ENCODE results near the gene MATCAP1. TPM values are rescaled to one million over a fixed set of nuclear protein-coding genes. Genes with fewer than 3 reads are reported as not detected.

The MATCAP1 gene
- total RNA-seq, 3 donors from 2014 or later = 10.9 to 13.4 (median 11.6) TPM

- no peak for DNase-seq (ENCODE audit: low spot score in 2 of 2)
- H3K36me3 ChIP-seq = no peaks in the 10 kb centered on the region
- H3K4me3 ChIP-seq = peak overlapping the region; percentile 37 to 75 (median 59)
- intact Hi-C loops (cut with DNase I; ENCODE audit: low total_unique reads) = loop anchor here (10.0 kb wide), 1 partner anchor 241 kb away; the partner anchor contains the start of gene ZDHHC1
- H3K27ac ChIP-seq = peak overlapping the region; percentile 89 to 96
- H3K9me3 ChIP-seq = no peaks in the 10 kb centered on the region
- TF ChIP-seq POLR2A (IDR thresholded peaks at IDR 0.05) = no peak
- H3K27me3 ChIP-seq = no peaks in the 10 kb centered on the region
- peaks cover 5 to 16% of the 10 kb centered on the region in 2 donors for H3K4me1 ChIP-seq
Observed at GRCh38 chr16:67173323-67173722, 10.4 kb downstream of the MATCAP1 start.

DNA sequence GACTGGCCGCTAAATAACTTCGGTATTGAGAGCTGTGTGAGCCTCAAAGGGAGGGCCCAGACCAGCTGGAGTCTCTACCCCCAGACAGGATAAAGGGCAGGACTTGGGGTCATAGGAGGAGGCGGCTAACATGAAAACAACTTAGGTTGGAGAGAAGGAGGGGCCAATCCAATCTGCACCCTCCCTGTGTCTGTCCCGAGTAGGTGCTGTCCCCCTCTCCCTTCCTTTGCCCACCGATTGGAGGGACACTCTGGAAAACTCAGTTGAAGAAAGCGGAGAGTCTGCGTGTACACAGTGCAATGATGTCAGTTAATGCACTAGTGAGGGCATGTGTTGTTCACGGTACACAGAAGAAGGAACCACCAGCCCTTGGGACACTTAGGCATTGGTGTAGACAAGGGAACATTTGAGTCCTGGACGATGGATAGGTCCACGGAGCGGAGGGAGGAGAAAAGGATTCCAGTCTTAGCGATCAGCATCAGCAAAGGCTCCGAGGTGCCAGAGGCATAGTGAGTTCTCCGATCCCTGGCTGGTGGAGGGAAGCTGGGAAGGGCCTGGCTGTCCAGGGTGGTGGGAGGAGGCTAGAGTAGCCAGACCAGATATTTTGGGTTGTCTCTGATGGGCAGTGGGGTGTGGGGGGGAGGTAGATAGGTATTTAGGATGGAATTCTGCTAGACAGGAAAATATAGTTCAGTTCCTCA is 12.7 kb downstream of the MATCAP1 start:
- Histone ChIP-seq H3K9me3 (no peaks in the 10 kb centered on the region), H3K36me3 (no peaks in the 10 kb centered on the region), H3K4me3 (peak overlapping the region; percentile 41 to 76 (median 57)), H3K27ac (peak overlapping the region; percentile 95), H3K4me1 (peaks cover 5 to 11% of the 10 kb centered on the region in 2 donors), H3K27me3 (no peaks in the 10 kb centered on the region)
- DNase-seq (ENCODE audit: low spot score in 2 of 2) = no peak
- intact Hi-C loops (cut with DNase I; ENCODE audit: low total_unique reads) = loop anchor here (10.0 kb wide), 1 partner anchor 244 kb away; the partner anchor contains the start of gene ZDHHC1
- TF ChIP-seq POLR2AphosphoS5 (IDR thresholded peaks at IDR 0.05) = peak in 1 of 3 donors; percentile 18
- no peak for TF ChIP-seq POLR2A (IDR thresholded peaks at IDR 0.05)
- TF ChIP-seq, protein P1, sequence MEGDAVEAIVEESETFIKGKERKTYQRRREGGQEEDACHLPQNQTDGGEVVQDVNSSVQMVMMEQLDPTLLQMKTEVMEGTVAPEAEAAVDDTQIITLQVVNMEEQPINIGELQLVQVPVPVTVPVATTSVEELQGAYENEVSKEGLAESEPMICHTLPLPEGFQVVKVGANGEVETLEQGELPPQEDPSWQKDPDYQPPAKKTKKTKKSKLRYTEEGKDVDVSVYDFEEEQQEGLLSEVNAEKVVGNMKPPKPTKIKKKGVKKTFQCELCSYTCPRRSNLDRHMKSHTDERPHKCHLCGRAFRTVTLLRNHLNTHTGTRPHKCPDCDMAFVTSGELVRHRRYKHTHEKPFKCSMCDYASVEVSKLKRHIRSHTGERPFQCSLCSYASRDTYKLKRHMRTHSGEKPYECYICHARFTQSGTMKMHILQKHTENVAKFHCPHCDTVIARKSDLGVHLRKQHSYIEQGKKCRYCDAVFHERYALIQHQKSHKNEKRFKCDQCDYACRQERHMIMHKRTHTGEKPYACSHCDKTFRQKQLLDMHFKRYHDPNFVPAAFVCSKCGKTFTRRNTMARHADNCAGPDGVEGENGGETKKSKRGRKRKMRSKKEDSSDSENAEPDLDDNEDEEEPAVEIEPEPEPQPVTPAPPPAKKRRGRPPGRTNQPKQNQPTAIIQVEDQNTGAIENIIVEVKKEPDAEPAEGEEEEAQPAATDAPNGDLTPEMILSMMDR (IDR thresholded peaks at IDR 0.05) = no peak

DNA sequence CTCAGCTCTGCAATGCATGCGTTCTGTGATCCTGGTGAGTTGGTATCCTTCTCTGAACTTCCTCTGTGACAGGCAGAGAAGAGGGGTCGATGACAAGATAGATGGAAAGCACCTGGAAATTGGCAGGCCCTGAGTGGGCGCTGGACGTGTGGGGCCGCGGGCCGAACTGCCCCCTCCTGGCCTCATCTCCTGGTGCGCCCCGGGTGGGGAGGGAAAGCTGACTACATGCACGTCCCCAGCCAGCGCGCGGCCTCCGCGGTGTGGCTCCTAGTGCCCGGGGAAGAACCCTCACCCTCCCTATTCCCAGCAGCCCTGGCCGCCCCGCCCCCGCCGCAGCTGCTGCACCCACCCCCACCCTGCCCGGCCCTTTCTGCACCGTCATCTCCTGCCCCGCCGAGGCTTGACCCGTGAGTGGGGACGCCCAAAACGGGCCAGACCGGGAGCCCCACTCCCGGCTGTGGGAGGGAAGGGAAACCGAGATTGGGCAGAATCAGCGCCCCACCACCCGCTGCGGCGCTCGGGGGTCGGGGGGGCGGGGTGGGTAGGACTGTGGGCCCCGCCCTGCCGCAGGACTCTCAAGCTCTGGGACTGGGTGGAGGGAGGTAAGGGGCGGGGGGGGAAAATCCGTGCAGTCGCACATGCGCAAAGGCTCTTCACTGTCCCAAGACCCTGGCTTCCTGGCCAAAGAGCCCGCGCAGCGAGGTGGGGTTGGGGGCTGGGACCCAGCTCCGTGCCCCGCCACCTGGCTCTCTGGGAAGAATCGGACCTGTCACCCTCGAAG is 13.4 kb downstream of the MATCAP1 start, which contains the start of gene NOL3:
TSS of gene NOL3 (plus strand) at position 371 of the 781 bp plus-strand sequence.
- peak within 1 kb of the TSS; percentile 41 to 76 (median 57) for H3K4me3 ChIP-seq
- peak; percentile 76 to 84 for DNase-seq (ENCODE audit: low spot score in 2 of 2)
- intact Hi-C loops (cut with DNase I; ENCODE audit: low total_unique reads) = loop anchor here (10.0 kb wide), 1 partner anchor 244 kb away; the partner anchor contains the start of gene ZDHHC1
- TF ChIP-seq POLR2A (IDR thresholded peaks at IDR 0.05) (no peak), POLR2AphosphoS5 (IDR thresholded peaks at IDR 0.05) (peak; percentile 19 to 49 (median 22))
- H3K9me3 ChIP-seq = no peaks in the 10 kb centered on the region
- peak within 1 kb of the TSS; percentile 95 for H3K27ac ChIP-seq
- peaks cover 5 to 11% of the 10 kb centered on the region in 2 donors for H3K4me1 ChIP-seq
- no peaks in the 10 kb centered on the region for H3K36me3 ChIP-seq
- H3K27me3 ChIP-seq = no peaks in the 10 kb centered on the region

DNA sequence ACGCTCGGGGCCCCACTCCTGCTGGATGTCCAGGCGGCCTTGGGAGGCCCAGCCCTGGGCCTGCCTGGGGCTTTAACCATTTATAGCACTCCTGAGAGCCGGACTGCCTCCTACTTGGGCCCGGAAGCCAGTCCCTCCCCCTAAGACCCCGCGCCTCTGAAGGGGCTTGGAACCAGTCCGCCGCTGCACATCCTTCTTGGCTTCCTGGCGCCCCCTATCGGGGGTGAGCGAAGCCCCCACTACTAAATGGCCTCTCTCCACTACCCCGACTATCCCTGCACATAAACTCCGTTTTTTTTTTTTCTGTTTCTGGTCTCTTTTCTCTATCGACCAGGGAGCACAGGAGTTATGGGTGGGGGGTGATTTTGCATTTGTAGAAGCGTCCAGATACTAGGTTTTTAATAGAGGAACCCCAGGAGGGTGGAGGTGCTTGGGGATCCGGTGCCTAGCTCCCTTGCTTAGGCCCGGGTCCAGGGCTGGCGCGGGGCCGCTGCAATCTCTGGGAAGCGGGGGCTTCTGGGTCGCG is 14.1 kb downstream of the MATCAP1 start:
- no peaks in the 10 kb centered on the region for H3K27me3 ChIP-seq
- no peaks in the 10 kb centered on the region for H3K36me3 ChIP-seq
- H3K4me3 ChIP-seq = peak overlapping the region; percentile 41 to 76 (median 57)
- no peak for TF ChIP-seq POLR2A (IDR thresholded peaks at IDR 0.05)
- TF ChIP-seq, protein P1 (IDR thresholded peaks at IDR 0.05) = peak in 1 of 3 donors; percentile 15
- H3K4me1 ChIP-seq = peaks cover 5 to 9% of the 10 kb centered on the region in 2 donors
- no peak for DNase-seq (ENCODE audit: low spot score in 2 of 2)
- H3K27ac ChIP-seq = peak overlapping the region; percentile 95
- intact Hi-C loops (cut with DNase I; ENCODE audit: low total_unique reads) = loop anchor here (10.0 kb wide), 1 partner anchor 245 kb away; the partner anchor contains the start of gene ZDHHC1
- H3K9me3 ChIP-seq = no peaks in the 10 kb centered on the region

DNA sequence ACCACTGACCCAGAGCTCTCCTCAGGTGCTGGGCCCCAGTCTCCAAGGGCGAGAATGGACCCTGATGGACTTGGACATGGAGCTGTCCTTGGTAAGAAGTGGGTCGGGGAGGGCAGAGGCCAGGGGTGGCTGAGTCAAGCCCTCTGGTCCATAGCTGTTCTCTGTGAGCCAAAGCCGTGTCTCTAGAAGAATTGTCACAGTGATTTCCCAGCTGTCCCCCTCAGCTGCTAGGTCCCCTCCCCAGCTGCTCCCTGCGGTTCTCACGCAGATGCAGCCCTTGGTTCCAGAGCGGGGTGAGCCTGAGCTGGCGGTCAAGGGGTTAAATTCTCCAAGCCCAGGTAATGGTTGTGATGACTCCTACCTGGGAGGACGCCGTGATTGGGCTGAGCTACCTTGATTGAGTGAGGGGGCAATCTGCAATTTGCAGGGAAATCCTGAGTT is 14.7 kb downstream of the MATCAP1 start:
- intact Hi-C loops (cut with DNase I; ENCODE audit: low total_unique reads) = no loop called here
- peak overlapping the region; percentile 95 for H3K27ac ChIP-seq

More for the DNA sequence above, 14.7 kb downstream of the MATCAP1 start:
- H3K36me3 ChIP-seq = no peaks in the 10 kb centered on the region
- H3K4me1 ChIP-seq = peaks cover 9% of the 10 kb centered on the region in 2 donors
- no peak for DNase-seq (ENCODE audit: low spot score in 2 of 2)
- no peak overlapping the region for H3K4me3 ChIP-seq
- no peaks in the 10 kb centered on the region for H3K9me3 ChIP-seq
- H3K27me3 ChIP-seq = no peaks in the 10 kb centered on the region
- TF ChIP-seq, protein P1 (IDR thresholded peaks at IDR 0.05) = no peak
- TF ChIP-seq POLR2A (IDR thresholded peaks at IDR 0.05) (no peak), POLR2AphosphoS5 (IDR thresholded peaks at IDR 0.05) (no peak)
